Urinary bladder (tissue), 4 donors: Measurements from ENCODE around the gene AURKB. TPM values are rescaled to one million over a fixed set of nuclear protein-coding genes. Genes with fewer than 3 reads are reported as not detected.
"Not testable (repeated sequence)": the region's sequence is repeated elsewhere in the genome, so short reads cannot be mapped to it uniquely, and the experiment has no call there.

ENCODE experiments used
- DNase-seq: peaks from one replicate; pipeline ENCODE4 v3.0.0-alpha.2; 2015; ENCODE audit errors: extremely low spot score
- H3K27ac ChIP-seq: one replicate; pipeline ENCODE4 v1.5.1; 2013; ENCODE audit warnings: low read depth, mild to moderate bottlenecking, moderate library complexity
- H3K36me3 ChIP-seq: one replicate; pipeline ENCODE4 v1.6.1; 2013; ENCODE audit warnings: mild to moderate bottlenecking, moderate library complexity; ENCODE audit not compliant: insufficient read depth
- H3K4me1 ChIP-seq: one replicate; pipeline ENCODE4 v1.6.1; 2013; ENCODE audit warnings: mild to moderate bottlenecking, moderate library complexity; ENCODE audit not compliant: insufficient read depth
- H3K4me3 ChIP-seq: one replicate; pipeline ENCODE4 v1.5.1; 2013; ENCODE audit warnings: low read depth, low read length
- WGBS: extraction: QIAGEN DNeasy Blood & Tissue Kit; methylation state at CpG from one replicate; pipeline ENCODE4 v1.1.7; 2013; 5-methylcytosine and 5-hydroxymethylcytosine counted together
- polyA plus RNA-seq: library from polyadenylated mRNA; stranded (reverse); fragments of 200-250 nt; gene quantifications from one replicate; pipeline ENCODE4 v1.2.3, GENCODE V29; 2013
- total RNA-seq: library from RNA; depleted of rRNA; stranded (reverse); fragments of >200 nt; gene quantifications from one replicate; pipeline ENCODE4 v1.2.3, GENCODE V29; 2014
- donor health status: healthy with polysubstance abuse.
- donor health status: healthy.

The AURKB gene
- total and polyA plus RNA-seq, 2 donors = 0.66 to 9.3 TPM

- under 1% methylated on average over 40 of the region's 40 CpGs for WGBS
- peak overlapping the region; percentile 51 for H3K4me3 ChIP-seq
- peak overlapping the region; percentile 94 for H3K27ac ChIP-seq
- H3K36me3 ChIP-seq = no peaks in the 10 kb centered on the region
- DNase-seq = peak; percentile 93
- H3K4me1 ChIP-seq = no peaks in the 10 kb centered on the region
These were observed 11.4 kb upstream of the AURKB start for GRCh38 chr17:8221663-8222379.

GRCh38 chr17:8220783-8221662, 10.6 kb upstream of the AURKB start:
- Histone ChIP-seq H3K4me3 (peak overlapping the region; percentile 49), H3K27ac (peak overlapping the region; percentile 94), H3K4me1 (no peaks in the 10 kb centered on the region), H3K36me3 (no peaks in the 10 kb centered on the region)
- WGBS = under 1% methylated on average over 45 of the region's 45 CpGs
- peak; percentile 96 for DNase-seq

- H3K27ac ChIP-seq, DNase-seq, H3K36me3 ChIP-seq, H3K4me3 ChIP-seq, H3K4me1 ChIP-seq: not testable (repeated sequence)
- WGBS = 79% methylated on average over 15 of the region's 15 CpGs
These were observed 3.6 kb upstream of the AURKB start for GRCh38 chr17:8214000-8214399.

GRCh38 chr17:8212312-8213180, 2.2 kb upstream of the AURKB start:
- H3K27ac ChIP-seq = no peak overlapping the region
- DNase-seq = no peak
- WGBS = 77% methylated on average over 14 of the region's 14 CpGs

GRCh38 chr17:8210761-8211458, 535 bp upstream of the AURKB start:
- DNase-seq = no peak
- Histone ChIP-seq H3K4me1 (no peaks in the 10 kb centered on the region), H3K36me3 (no peaks in the 10 kb centered on the region), H3K4me3 (peak overlapping the region; percentile 32), H3K27ac (no peak overlapping the region)
- WGBS = 14% methylated on average over 22 of the region's 22 CpGs

More at GRCh38 chr17:8212312-8213180, 2.2 kb upstream of the AURKB start:
- Histone ChIP-seq H3K4me3 (no peak overlapping the region), H3K4me1 (no peaks in the 10 kb centered on the region), H3K36me3 (no peaks in the 10 kb centered on the region)

- Histone ChIP-seq H3K4me1 (no peaks in the 10 kb centered on the region), H3K27ac (no peak overlapping the region), H3K36me3 (no peaks in the 10 kb centered on the region), H3K4me3 (no peak overlapping the region)
- no peak for DNase-seq
- WGBS = 93% methylated on average over 12 of the region's 12 CpGs
These were observed 3.8 kb downstream of the AURKB start for GRCh38 chr17:8206536-8206935.

GRCh38 chr17:8204761-8205555, 5.4 kb downstream of the AURKB start:
- H3K36me3 ChIP-seq = no peaks in the 10 kb centered on the region
- no peaks in the 10 kb centered on the region for H3K4me1 ChIP-seq
- WGBS = 87% methylated on average over 19 of the region's 19 CpGs
- no peak overlapping the region for H3K4me3 ChIP-seq
- DNase-seq = no peak
- no peak overlapping the region for H3K27ac ChIP-seq

GRCh38 chr17:8192070-8192815, 18.1 kb downstream of the AURKB start:
- Histone ChIP-seq H3K36me3 (no peaks in the 10 kb centered on the region), H3K4me3 (no peak overlapping the region), H3K27ac (no peak overlapping the region), H3K4me1 (no peaks in the 10 kb centered on the region)
- peak; percentile 78 for DNase-seq
- WGBS = 8% methylated on average over 12 of the region's 12 CpGs

- H3K4me3 ChIP-seq = no peak overlapping the region
- WGBS = 41% methylated on average over 6 of the region's 6 CpGs
These were observed 19.9 kb downstream of the AURKB start for GRCh38 chr17:8190506-8190905.

GRCh38 chr17:8189711-8190477, 20.5 kb downstream of the AURKB start, which contains the start of gene BORCS6:
TSS of gene BORCS6 (minus strand) at chr17:8190180. CDS start at chr17:8190140, 40 bp downstream.
- Histone ChIP-seq H3K27ac (peak within 1 kb of the TSS; percentile 94), H3K36me3 (no peaks in the 10 kb centered on the region), H3K4me3 (peak within 1 kb of the TSS; percentile 71), H3K4me1 (no peaks in the 10 kb centered on the region)
- under 1% methylated on average over 70 of the region's 70 CpGs for WGBS
- DNase-seq = peak; percentile 94

More at GRCh38 chr17:8190506-8190905, 19.9 kb downstream of the AURKB start:
- DNase-seq = no peak
- Histone ChIP-seq H3K36me3 (no peaks in the 10 kb centered on the region), H3K4me1 (no peaks in the 10 kb centered on the region), H3K27ac (no peak overlapping the region)

- Histone ChIP-seq H3K36me3 (no peaks in the 10 kb centered on the region), H3K4me1 (no peaks in the 10 kb centered on the region), H3K4me3 (peak overlapping the region; percentile 71), H3K27ac (peak overlapping the region; percentile 94)
- DNase-seq = no peak
- 3% methylated on average over 67 of the region's 67 CpGs for WGBS
These were observed 21.2 kb downstream of the AURKB start for GRCh38 chr17:8189041-8189710.
